GM19328 (cell line): ENCODE data around the gene TAS1R3.

Experiments
- ATAC-seq: cut with Tn5 transposase; IDR thresholded peaks from one replicate; pipeline ENCODE4 v1.9.1; 2021; ENCODE audit warnings: mild to moderate bottlenecking, moderate library complexity; ENCODE audit not compliant: unreplicated experiment

Gene TAS1R3

DNA sequence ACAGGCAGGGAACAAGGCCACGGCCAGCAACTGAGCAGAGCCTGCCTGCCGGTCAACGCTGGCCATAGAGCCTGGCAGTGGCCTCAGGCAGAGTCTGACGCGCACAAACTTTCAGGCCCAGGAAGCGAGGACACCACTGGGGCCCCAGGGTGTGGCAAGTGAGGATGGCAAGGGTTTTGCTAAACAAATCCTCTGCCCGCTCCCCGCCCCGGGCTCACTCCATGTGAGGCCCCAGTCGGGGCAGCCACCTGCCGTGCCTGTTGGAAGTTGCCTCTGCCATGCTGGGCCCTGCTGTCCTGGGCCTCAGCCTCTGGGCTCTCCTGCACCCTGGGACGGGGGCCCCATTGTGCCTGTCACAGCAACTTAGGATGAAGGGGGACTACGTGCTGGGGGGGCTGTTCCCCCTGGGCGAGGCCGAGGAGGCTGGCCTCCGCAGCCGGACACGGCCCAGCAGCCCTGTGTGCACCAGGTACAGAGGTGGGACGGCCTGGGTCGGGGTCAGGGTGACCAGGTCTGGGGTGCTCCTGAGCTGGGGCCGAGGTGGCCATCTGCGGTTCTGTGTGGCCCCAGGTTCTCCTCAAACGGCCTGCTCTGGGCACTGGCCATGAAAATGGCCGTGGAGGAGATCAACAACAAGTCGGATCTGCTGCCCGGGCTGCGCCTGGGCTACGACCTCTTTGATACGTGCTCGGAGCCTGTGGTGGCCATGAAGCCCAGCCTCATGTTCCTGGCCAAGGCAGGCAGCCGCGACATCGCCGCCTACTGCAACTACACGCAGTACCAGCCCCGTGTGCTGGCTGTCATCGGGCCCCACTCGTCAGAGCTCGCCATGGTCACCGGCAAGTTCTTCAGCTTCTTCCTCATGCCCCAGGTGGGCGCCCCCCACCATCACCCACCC is at the start of gene TAS1R3:
TSS of gene TAS1R3 (plus strand) at position 213 of the 898 bp plus-strand sequence. CDS start at position 279, 66 bp downstream.
- no peak for ATAC-seq

DNA sequence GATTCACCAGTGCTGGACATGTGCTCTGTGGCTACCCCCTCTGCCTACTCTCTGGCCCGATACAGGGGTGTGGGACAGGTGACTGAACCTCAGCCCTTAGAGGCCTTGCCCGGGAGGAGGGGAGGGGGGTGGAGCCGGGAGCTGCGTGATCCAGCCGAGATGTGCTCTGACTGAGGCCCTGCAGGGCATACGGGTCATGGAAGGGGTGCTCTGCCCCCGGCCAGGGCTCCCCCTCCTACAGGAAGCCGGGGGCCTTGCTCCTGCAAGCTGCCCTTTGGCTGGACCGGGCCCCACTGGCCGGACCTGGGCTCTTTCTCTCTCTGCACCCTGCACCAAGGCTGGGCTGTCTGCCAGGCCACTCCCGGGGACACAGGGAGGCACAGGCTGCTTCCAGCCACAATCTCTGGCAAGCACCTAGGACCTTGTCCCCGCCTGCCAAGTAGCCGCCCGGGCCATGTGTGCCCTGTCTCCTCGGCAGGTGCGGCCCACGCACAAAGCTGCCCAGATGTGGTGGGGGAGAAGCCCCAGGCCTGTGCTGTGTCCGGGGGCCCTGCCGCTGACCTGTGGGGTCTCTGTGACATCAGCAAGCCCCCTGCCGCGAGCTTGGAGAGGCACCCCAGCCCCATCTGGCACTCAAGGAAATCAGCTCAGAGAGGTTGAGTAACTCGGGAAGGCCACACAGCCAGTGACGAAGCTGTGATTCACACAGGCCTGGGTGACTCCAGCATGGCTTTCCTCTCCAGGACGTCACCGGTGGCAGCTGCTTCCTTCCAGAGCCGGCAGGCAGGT is 49.4 kb upstream of the TAS1R3 start:
- ATAC-seq: no peak

DNA sequence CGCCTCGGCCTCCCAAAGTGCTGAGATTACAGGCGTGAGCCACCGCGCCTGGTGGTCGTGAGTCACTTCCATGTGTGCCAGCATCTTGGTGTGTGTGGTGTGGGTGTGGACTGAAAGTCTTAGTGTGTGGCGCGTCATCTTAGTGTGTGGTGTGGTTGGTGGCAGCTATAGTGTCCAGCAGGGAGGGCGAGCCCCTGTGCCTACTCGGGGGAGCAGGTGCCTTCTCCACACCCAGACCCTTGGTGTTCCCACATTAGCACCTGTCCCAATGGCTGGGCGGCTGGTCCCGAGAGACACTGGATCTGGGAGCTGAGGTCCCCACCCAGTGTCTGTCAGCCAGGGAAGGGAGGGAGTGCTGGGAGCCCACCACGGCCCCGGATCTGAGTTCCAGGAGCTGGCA is 48.1 kb upstream of the TAS1R3 start:
- no peak for ATAC-seq

DNA sequence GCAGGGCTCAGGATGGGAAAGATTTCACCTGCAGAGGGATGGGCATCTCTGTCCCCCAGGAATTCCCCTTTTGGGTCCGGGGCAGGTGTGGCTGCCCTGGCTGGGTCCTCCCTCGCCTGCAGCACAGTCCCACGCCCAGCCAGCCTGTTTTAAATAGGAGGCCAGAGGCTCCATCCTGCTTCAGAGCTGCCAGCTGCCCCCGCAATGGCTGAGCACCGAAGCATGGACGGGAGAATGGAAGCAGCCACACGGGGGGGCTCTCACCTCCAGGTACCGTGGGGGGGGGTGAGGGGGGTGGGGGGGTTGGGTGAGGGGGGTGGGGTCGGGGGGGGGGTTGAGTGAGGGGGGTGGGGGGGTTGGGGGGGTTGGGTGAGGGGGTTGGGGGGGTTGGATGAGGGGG is 47.3 kb upstream of the TAS1R3 start:
- no peak for ATAC-seq

DNA sequence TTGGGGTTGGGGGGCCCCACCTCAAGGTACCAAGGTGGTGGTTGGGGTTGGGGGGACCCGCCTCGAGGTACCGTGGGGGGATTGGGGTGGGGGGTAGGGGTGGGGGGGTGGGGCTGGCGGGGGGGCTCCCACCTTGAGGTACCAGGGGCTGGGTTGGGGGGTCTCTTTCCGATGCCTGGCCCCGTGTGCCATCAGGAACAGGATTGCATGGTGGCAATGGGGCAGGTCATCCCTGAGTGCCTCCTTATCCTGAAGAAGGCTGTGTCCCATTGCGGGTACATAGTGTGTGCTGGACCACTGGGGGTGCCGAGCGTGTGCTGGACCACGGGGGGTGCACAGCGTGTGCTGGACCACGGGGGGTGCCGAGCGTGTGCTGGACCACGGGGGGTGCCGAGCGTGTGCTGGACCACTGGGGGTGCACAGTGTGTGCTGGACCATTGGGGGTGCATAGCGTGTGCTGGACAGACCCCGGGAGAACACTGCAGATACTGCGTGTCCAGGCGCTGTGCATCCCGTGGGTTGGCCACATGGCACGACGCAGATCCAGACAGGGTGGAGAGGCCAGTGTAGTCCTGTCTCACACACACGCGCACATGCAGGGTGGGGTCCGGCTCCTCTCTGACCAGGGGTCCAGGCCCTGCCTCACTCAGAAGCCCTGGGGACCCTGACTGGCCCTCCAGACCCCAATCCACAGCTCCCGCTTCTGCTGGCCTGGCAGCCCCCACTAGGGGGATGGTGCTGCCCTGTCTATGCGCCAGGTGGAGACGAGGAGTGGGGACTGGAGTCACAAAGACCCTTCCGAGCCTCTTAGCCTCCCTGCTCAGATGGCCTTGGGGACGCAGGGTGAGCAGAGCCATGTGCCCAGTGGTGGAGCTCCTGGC is 46.6 kb upstream of the TAS1R3 start:
- no peak for ATAC-seq

DNA sequence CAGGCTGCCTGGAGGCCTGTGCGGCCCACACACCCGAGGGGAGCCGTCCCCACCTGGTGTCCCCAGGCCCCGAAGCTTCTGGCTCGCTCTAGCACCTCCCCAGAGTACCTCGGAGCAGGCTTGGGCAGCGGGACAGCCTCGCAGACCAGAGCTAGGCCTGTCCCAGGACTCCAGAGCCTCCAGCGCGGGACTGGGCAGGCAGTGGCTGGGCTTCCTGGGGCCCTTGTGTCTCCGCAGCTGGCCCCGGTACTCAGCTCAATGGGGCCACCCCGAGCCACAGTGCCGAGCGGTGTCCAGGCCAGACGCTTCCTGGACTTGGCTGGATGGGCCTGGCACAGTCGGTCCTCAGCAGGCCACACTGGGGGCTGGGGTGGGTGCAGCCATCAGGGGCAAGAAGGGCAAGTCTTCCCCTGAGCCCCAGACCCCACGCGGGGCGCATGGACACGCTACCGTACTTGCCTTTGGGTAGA is 45.9 kb upstream of the TAS1R3 start:
- no peak for ATAC-seq

DNA sequence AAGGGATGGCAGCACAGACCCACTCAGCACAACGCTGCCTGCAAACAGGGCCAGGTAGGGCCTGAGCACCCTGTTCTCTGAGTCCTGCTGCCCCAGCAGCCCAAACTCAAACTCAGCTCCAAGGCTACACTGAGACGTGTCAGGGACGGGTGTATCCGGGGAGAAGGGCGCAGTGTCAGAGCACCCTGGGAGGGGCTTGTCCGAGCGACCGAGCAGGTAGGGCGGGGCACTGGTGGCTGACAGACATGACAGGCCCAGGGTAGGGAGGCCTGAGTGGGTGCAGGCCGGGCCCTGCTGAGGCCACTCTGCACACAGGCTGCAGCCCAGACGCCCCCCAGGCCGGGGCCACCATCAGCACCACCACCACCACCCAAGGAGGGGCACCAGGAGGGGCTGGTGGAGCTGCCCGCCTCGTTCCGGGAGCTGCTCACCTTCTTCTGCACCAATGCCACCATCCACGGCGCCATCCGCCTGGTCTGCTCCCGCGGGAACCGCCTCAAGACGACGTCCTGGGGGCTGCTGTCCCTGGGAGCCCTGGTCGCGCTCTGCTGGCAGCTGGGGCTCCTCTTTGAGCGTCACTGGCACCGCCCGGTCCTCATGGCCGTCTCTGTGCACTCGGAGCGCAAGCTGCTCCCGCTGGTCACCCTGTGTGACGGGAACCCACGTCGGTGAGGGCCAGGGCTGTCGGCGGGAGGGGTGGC is 45.3 kb upstream of the TAS1R3 start:
- ATAC-seq: no peak

DNA sequence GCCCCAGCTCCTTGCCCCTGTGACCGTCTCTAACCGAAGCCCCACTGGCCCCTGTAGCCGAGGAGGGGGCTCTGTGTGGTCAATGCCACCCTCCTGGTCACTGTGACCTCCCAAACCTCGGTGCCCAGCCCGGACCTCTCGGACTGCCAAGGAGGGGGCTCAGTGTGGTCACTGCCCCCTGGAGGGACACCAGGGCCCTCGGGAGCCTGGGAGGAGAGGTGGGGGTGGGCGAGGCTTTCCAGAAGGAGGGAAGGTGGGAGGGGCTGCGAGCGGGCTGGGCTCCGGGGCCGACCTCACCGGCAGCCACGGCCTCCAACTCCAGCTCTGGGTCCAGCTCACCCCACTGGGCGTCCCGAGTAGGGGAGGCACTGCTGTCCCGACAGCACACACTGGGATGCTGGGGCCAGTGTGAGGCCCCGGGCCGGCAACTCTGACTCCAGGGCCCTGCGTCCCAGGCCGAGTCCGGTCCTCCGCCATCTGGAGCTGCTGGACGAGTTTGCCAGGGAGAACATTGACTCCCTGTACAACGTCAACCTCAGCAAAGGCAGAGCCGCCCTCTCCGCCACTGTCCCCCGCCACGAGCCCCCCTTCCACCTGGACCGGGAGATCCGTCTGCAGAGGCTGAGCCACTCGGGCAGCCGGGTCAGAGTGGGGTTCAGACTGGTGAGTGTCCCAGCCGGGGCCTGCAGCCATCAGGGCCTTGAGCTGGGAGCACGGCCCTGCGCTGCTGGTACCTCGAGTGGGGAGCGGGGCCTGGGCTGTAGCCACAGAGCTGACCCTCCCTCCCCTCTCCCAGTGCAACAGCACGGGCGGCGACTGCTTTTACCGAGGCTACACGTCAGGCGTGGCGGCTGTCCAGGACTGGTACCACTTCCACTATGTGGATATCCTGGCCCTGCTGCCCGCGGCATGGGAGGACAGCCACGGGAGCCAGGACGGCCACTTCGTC is 44.5 kb upstream of the TAS1R3 start:
- ATAC-seq: no peak

DNA sequence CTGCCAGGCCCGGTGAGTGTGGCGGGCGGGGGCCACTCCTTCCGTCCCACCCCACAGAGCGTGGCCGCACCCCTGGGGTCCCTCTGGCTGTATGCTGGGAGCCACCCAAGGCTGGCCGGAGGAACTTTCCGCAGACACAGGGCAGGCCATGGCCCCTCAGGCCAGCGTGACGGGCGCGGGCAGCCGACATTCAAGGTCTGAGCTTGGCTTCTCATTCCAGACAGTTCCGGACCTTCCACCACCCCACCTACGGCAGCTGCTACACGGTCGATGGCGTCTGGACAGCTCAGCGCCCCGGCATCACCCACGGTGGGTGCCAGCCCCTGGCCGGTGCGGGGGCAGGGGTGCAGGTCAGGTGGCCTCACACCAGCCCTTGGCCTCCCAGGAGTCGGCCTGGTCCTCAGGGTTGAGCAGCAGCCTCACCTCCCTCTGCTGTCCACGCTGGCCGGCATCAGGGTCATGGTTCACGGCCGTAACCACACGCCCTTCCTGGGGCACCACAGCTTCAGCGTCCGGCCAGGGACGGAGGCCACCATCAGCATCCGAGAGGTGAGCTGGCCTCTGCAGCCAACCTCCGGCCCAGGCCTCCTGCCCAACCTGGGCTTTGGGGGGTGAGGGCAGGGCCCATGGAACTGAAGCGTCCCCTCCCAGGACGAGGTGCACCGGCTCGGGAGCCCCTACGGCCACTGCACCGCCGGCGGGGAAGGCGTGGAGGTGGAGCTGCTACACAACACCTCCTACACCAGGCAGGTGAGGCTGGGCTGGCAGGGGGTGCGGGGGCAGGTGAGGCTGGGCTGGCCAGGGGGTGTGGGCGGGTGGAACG is 43.6 kb upstream of the TAS1R3 start:
- ATAC-seq: no peak

DNA sequence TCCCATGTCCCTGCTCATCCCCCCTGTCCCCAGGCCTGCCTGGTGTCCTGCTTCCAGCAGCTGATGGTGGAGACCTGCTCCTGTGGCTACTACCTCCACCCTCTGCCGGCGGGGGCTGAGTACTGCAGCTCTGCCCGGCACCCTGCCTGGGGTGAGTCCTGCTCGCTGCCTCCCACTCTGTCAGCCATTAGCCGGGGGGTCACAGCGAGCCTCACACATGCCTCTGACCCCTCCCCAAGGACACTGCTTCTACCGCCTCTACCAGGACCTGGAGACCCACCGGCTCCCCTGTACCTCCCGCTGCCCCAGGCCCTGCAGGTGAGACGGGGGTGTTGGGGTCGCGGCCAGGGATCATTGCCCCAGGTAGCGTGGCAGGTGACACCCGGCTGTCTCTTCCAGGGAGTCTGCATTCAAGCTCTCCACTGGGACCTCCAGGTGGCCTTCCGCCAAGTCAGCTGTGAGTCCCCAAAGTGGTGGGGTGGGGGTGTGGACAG is 40.8 kb upstream of the TAS1R3 start:
- ATAC-seq: no peak

DNA sequence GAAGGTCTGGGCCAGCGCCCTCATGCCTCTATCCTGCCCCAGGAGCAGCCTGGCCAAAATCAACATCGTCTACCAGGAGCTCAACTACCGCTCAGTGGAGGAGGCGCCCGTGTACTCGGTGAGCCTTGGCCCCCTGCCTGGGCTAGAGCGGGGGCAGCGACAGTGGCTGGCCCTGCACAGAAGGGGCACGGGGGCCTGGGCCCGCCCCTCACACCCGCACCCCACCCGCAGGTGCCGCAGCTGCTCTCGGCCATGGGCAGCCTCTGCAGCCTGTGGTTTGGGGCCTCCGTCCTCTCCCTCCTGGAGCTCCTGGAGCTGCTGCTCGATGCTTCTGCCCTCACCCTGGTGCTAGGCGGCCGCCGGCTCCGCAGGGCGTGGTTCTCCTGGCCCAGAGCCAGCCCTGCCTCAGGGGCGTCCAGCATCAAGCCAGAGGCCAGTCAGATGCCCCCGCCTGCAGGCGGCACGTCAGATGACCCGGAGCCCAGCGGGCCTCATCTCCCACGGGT is 40.0 kb upstream of the TAS1R3 start:
- no peak for ATAC-seq

DNA sequence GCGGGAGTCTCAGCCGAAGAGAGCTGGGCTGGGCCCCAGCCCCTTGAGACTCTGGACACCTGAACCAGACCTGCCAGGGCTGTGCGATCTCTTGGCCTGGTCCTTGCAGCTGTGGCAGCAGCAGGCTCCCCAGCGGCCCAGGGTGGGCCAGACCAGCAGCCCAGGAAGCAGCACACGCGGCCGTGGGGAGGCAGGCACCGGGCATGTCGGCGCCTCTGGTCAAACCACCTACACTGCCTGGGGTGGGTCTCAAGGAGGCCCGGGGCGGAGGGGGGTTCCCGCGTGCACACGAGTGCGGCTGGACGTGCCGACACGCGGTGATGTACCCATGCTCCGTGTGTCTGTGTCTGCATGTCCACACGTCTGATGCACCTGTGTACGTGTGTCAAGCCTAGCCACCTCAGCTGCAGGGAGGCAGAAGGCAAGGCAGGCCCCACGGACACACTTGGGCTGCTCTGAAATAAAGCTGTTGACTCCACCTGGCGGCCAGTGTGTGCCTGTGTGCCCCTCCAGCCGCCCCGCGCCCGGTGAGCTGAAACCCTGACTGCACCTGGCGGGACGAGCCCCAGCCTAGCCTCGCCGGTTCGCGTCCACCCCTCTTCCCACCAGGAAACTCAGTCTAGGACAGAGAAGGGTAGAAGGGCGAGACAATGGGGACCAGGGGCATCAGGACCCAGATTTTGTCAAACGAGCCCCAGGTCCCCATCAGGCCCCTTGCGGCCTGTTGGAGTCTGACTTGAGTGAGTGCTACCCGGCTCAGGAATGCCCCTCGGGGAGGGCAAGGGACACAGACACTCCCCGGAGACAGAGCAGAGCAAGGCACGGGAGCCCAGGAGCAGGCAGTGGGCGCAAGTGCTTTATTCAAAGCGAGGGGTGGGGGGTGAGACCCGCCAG is 39.3 kb upstream of the TAS1R3 start:
- ATAC-seq: no peak

DNA sequence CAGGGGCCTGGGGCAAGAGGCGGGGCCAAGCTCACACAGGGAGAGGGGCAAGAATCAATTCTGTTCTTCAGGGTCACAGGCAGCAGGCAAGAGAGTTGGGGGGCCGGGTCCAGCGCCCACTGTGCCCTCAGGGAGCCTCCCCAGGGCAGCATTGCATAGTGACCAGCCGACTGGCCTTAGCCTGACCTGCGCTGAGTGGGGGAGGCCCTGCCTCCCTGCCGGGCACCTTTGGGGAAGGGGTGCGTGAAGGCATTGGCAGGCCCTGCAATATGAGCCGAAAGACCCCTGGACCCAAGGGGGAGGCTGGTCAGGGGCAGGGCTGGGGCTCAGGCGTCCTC is 38.7 kb upstream of the TAS1R3 start:
- no peak for ATAC-seq

DNA sequence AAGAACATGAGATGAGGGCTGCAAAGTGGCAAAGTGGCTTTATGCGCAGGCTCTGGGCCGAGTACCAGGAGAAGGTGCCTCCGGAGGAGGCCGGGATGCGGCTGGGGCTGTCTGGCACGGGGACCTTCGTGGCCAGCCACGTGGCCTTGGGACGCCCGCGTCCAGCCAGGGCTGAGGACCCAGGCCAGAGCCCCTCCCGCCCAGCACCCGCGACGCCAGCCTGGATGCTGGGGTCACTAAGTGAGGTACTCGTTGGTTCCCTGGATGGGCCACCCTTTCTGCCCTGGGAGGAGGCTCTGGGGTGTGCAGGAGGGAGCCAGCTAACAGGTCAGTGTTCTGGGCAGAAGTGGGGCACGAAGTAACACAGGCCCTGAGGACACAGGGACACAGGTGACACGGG is 38.2 kb upstream of the TAS1R3 start:
- no peak for ATAC-seq

DNA sequence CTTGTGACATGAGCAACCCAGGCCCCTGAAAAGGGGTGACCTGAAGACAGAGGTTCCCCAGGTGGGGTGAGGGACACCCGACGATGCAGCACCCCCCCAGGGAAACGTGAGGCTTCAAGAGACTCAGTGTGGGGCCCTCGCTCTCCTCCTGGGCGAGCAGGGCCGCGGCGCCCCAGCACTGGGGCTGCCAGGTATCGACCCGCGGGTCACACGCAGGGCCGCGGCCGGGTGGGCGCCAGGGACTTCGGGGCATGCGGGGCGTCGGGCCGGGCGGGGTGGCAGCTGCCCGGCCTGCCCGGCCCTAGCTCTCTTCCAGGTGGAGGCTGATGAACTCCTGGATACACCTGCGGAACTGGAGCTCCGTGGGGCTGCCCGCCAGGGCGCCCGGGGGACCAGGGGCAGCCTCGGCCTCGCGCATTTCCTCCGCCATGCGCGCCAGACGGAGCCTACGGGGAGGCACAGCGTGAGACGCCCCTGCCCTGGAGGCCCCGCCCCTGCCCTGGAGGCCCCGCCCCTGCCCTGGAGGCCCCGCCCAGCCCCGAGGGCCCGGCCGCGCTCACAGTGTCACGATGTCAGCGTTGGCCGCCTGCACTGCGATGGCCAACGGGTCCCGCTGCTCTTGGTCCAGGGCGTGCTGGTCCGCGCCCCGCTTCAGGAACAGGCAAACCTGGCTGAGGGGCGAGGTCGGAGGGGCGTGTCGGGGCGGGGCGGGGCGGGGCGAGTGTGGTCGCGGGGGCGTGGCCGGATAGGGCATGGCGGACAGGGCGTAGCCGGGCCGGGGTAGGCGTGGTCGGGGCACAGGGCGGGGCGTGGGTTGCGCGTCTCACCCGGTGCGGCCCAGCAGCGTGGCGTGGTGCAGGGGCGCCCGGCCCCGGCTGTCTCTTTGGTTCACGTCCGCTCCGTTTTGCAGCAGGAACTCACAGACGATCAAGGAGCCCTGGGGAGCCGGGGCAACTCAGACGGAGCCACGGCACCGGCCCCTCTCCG is 37.5 kb upstream of the TAS1R3 start:
- no peak for ATAC-seq
